Activated CD4-positive, alpha-beta memory T cell treated with anti-CD3 and anti-CD28 coated beads for 36 hours (primary cell): Measurements from ENCODE around the gene CLIC5. TPM values are rescaled to one million over a fixed set of nuclear protein-coding genes. Genes with fewer than 3 reads are reported as not detected.

Source experiments
- CTCF ChIA-PET: fragments of 350-600 bp; sonication (Branson Sonifier 250); formaldehyde crosslinking; loops from one replicate; lab custom pipeline; 2021; ENCODE audit warnings: antibody characterized with exemption, inconsistent platforms; lab: Charles Lee
- POLR2A ChIA-PET: fragments of 350-600 bp; sonication (Branson Sonifier 250); formaldehyde crosslinking; loops from one replicate; lab custom pipeline; 2021; ENCODE audit warnings: antibody characterized with exemption; lab: Charles Lee
- DNase-seq: peaks from one replicate; pipeline ENCODE4 v3.0.0-alpha.2; 2020
- H3K27ac Mint-ChIP-seq: one replicate; pipeline ENCODE4 v1.8.0; 2021; ENCODE audit warnings: mixed read lengths
- H3K27me3 Mint-ChIP-seq: one replicate; pipeline ENCODE4 v1.8.0; 2021; ENCODE audit warnings: mixed read lengths
- H3K36me3 Mint-ChIP-seq: one replicate; pipeline ENCODE4 v1.8.0; 2021; ENCODE audit warnings: mixed read lengths
- H3K4me1 Mint-ChIP-seq: one replicate; pipeline ENCODE4 v1.8.0; 2021; ENCODE audit warnings: low read depth, mixed read lengths
- H3K4me3 Mint-ChIP-seq: one replicate; pipeline ENCODE4 v1.8.0; 2021; ENCODE audit warnings: mild to moderate bottlenecking, mixed read lengths
- H3K9me3 Mint-ChIP-seq: one replicate; pipeline ENCODE4 v1.8.0; 2021; ENCODE audit warnings: mixed read lengths
- intact Hi-C: fragments of 100-400 bp; cut with micrococcal nuclease; formaldehyde crosslinking; loops from one replicate; pipeline ENCODE4 v1.15.1; 2023
- total RNA-seq, 2 experiments: library from RNA; stranded (reverse); gene quantifications; one replicate each; pipeline ENCODE4 v1.2.3, GENCODE V29; 2021

Gene CLIC5
- total RNA-seq, 2 experiments from 2014 or later = 8.0 to 8.5 TPM

DNA sequence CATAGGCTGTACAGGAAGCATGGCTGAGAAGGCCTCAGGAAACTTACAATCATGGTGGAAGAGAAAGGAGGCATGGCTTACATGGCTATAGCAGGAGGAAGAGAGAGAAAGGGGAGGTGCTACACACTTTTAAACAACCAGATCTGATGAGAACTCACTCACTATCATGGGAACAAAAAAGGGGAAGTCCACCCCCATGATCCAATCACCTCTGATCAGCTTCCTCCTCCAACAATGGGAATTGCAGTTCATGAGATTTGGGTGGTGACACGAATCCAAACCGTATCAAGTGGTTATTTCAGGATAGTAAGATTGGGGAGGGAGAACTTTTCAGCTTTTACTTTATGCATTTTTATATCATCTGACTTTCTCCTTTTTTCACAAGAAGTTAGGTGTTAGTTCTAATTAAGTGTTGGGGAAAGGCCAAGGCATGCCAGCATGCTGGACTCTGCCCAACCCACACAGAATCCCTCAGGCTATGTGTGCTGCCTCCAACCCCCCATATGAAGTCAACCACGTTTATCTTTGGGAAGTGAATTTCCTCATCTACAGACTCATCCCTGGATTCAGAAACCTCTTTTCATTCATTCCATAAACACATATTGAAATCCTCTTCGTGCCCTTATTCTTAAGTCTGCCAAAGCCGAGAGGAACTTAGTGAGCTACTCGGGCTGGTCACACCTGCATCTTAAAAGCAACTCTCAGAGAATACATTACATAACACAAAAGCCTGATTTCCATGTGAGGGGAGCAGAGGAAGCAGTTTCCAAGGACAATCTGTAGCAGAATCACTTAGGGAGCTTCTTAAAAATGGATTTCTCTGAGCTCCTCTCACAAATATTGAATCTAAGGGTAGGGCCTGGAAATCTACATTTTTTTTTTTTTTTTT is 16.7 kb upstream of the CLIC5 start:
- ChIA-PET POLR2A (no interaction called here), CTCF (interaction anchor here (0.7 kb wide), 1 partner anchor 1756 kb away, joined by 3 read pairs; no protein-coding TSS in a partner anchor)
- Mint-ChIP-seq H3K36me3 (no peaks in the 10 kb centered on the region), H3K4me1 (no peaks in the 10 kb centered on the region), H3K27ac (no peak overlapping the region), H3K27me3 (peaks cover 1% of the 10 kb centered on the region), H3K4me3 (no peak overlapping the region), H3K9me3 (no peaks in the 10 kb centered on the region)
- no peak for DNase-seq
- intact Hi-C loops = no loop called here

DNA sequence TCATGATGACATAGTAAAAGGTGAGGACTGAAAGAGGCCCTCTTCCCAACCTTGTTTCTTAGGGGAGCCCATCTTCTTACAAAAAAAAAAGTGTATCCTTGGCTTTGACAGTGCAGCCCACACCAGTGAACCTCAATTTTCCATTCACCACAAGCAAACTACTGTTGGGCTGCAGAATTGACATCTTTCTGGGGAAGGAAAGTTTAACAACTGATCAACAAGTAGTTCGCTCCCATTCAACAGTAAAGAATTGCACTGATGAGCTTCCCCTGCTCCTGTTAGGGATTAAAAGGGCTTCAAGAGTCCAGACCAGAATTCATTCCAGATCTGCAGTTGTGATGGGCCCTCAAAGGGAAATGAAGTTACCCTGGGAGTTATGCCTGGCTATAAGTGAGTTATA is 13.9 kb upstream of the CLIC5 start:
- no peaks in the 10 kb centered on the region for H3K36me3 Mint-ChIP-seq

DNA sequence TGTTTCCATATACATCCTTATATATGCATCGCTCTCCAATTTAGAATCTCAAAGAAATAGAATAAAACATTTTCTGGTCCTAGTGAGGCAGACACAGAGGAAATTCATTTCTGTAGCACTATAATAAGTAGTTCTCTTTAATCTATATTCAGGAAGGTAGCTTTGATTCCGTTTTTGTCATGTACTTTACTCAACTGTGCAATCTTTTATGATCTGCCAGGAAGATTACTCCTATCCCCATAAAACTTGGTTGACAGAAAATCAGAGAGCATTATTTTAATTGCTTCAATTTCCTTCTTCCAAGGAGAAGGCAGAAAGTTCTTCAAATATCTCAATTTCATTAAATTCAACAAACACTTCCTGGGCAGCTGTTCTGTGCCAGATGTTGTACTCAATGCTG is 10.6 kb upstream of the CLIC5 start:
- intact Hi-C loops = no loop called here
- no peak overlapping the region for H3K27ac Mint-ChIP-seq
- ChIA-PET CTCF (no interaction called here), POLR2A (no interaction called here)
- peaks cover 4% of the 10 kb centered on the region for H3K27me3 Mint-ChIP-seq
- no peaks in the 10 kb centered on the region for H3K36me3 Mint-ChIP-seq
- H3K9me3 Mint-ChIP-seq = no peaks in the 10 kb centered on the region
- no peak overlapping the region for H3K4me3 Mint-ChIP-seq
- H3K4me1 Mint-ChIP-seq = peaks cover 16% of the 10 kb centered on the region
- no peak for DNase-seq

More for the DNA sequence above, 13.9 kb upstream of the CLIC5 start:
- no peak for DNase-seq
- Mint-ChIP-seq H3K9me3 (no peaks in the 10 kb centered on the region), H3K27ac (no peak overlapping the region), H3K4me3 (no peak overlapping the region), H3K27me3 (peaks cover 1% of the 10 kb centered on the region), H3K4me1 (no peaks in the 10 kb centered on the region)
- intact Hi-C loops = no loop called here
- ChIA-PET POLR2A (no interaction called here), CTCF (no interaction called here)

DNA sequence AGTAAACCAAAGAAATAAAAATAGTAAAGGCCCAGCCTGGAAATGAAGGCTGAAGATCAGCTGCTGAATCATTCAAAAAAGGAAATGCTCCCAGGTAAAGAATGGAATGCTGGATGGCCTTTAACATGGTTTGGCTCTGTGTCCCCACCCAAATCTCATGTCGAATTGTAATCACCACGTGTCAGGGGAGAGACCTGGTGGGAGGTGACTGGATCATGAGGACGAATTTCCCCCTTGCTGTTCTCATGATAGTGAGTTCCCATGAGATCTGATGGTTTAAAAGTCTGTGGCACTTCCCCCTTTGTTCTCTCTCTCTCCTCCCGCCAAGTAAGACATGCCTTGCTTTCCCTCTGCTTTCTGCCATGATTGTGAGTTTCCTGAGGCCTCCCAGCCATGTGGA is 9.9 kb upstream of the CLIC5 start:
- no peak overlapping the region for H3K4me3 Mint-ChIP-seq
- peaks cover 4% of the 10 kb centered on the region for H3K27me3 Mint-ChIP-seq
- ChIA-PET POLR2A (no interaction called here), CTCF (no interaction called here)
- no peak for DNase-seq
- H3K9me3 Mint-ChIP-seq = no peaks in the 10 kb centered on the region
- intact Hi-C loops = no loop called here
- peaks cover 16% of the 10 kb centered on the region for H3K4me1 Mint-ChIP-seq
- no peak overlapping the region for H3K27ac Mint-ChIP-seq
- no peaks in the 10 kb centered on the region for H3K36me3 Mint-ChIP-seq

DNA sequence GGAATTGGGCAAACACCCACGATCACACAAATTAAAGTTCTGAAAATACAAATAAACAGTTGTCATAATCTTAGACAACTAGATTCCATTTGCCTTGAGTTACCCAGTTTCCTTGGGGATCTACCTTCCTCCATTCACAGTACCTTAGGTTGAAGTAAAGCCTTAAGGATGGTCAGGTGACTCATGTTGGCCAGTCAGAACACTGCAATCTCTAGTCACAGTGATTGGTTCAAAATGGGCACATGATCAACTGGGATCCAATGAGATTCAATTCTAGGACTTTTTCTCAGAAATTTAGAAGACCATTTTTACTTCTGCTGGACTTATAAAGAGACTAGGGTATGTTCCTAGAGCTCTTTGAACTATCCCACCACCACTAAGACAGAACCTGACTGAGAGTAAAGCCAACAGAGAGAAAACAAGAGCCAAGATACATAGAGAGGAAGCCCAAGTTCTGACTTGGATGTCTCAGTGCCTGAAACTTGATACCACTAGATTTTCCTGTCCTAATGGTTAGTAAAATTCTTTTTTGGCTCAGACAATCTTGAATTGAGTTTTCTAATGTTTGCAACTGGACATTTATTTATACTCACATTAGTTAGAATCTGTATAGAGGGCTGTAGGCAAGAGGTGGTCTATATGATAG is 8.6 kb upstream of the CLIC5 start:
- peaks cover 3% of the 10 kb centered on the region for H3K27me3 Mint-ChIP-seq
- H3K36me3 Mint-ChIP-seq = no peaks in the 10 kb centered on the region
- no peak for DNase-seq
- H3K4me1 Mint-ChIP-seq = peaks cover 16% of the 10 kb centered on the region
- intact Hi-C loops = no loop called here
- H3K9me3 Mint-ChIP-seq = no peaks in the 10 kb centered on the region
- ChIA-PET POLR2A (no interaction called here), CTCF (no interaction called here)
- no peak overlapping the region for H3K27ac Mint-ChIP-seq
- H3K4me3 Mint-ChIP-seq = no peak overlapping the region

DNA sequence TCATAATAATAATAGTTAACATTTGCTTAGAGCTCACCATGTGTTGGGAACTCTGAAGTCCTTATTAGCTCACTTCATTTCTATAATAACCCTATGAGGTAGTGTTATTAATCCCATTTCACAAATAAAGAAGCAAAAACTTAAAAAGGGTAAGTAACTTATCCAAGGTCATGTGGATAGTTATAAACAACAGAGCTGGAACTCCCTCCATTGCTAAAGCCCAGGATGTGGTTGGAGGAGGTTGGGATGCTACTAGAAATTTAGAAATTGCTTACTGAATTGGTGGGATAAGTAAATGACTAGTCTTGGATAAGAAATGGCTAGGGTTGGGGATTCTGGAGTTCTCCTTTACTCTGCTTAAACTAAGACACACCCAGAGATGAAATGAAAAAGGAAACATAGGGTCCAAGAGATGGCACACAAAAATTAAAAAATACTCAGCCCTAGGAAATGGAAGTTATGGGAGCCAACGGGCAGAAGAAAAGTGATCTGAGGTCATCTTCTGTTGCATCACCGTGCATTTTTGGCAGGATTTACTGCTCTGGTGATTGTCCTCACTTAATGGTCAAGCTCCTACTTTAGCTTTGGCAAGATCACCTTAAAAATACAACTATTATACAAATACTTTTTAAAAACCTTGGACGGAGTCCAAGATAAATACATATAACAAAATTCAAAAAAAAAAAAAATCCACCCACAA is 7.7 kb upstream of the CLIC5 start:
- CTCF ChIA-PET = no interaction called here
- H3K27me3 Mint-ChIP-seq = peaks cover 3% of the 10 kb centered on the region
- POLR2A ChIA-PET = interaction anchor here (1.5 kb wide), 1 partner anchor 12 kb away, joined by 6 read pairs; no protein-coding TSS in a partner anchor
- DNase-seq = no peak
- H3K4me1 Mint-ChIP-seq = peaks cover 16% of the 10 kb centered on the region
- H3K27ac Mint-ChIP-seq = no peak overlapping the region
- H3K4me3 Mint-ChIP-seq = no peak overlapping the region
- intact Hi-C loops = no loop called here
- H3K36me3 Mint-ChIP-seq = no peaks in the 10 kb centered on the region
- H3K9me3 Mint-ChIP-seq = no peaks in the 10 kb centered on the region

DNA sequence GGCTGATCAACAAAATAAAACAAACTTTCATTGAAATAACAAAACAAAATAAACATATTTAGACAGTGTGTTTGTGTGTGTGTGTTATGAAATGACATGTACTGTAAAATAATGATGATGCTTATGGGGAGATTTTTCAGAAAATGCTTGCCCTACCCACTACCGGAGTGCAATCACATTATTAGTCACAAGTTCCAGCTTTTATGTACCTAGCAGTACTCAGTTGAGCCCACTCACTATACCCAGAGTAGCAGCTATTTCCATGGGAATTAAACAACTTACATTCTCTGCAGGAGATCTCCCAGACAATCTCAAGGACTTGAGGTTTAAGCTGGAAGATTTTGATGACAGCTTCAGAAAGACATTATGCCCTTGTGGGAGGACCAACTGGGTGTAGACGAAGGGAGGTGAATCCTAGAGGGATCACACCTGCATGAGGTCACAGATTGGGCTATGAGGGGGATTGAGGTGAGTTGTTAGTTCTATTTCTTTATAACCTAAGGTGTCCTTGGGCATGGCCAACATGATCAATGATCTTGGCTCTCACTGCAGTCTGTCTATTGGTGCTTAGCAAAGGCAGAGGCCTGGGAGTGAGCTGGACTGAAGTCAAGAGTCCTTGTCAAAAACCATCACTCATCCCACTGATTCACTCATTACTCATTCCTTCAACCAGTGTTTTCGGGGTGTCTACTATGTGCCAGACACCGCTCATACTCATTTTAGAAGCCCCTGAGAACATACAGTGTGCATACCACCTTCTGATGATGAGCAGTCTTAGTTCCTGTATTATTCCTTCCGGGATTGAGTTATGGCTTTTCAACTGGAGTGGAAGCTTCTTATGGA is 6.7 kb upstream of the CLIC5 start:
- H3K27me3 Mint-ChIP-seq = peaks cover 8% of the 10 kb centered on the region
- peaks cover 16% of the 10 kb centered on the region for H3K4me1 Mint-ChIP-seq
- H3K27ac Mint-ChIP-seq = peak overlapping the region; percentile 21
- H3K36me3 Mint-ChIP-seq = no peaks in the 10 kb centered on the region
- no peaks in the 10 kb centered on the region for H3K9me3 Mint-ChIP-seq
- CTCF ChIA-PET = interaction anchor here (0.8 to 0.9 kb wide), 2 partner anchors 9 to 92 kb away, joined by 3 to 4 read pairs; no protein-coding TSS in a partner anchor
- H3K4me3 Mint-ChIP-seq = no peak overlapping the region
- intact Hi-C loops = loop anchor here (1.0 kb wide), 1 partner anchor 11 kb away; no protein-coding TSS in a partner anchor
- DNase-seq = peak; percentile 30
- POLR2A ChIA-PET = interaction anchor here (0.9 to 1.5 kb wide), 2 partner anchors 9 to 11 kb away, joined by 4 to 6 read pairs; no protein-coding TSS in a partner anchor

DNA sequence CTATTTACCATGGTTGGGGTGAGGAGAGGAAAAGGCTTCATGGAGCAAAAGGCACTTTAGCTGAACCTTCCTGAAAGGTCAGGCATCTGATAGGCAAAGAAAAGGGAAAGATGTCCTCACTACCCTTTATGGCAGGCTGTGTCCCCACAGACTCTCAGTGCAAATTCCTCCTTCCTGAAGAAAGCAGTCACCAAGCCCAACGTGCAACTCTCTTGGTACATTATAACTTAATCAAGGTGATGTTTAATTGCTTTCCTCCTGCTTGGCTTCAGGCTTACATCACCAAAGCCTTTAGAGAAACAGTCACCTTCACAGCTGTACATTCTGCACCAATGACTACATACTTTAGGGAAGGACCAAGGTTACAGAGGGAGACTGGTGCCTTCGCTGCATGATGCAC is 2.1 kb upstream of the CLIC5 start:
- DNase-seq = no peak
- no peak overlapping the region for H3K27ac Mint-ChIP-seq
- no peaks in the 10 kb centered on the region for H3K9me3 Mint-ChIP-seq
- H3K4me3 Mint-ChIP-seq = no peak overlapping the region
- intact Hi-C loops = loop anchor here (10.0 kb wide), 2 partner anchors 853 to 1083 kb away; no protein-coding TSS in a partner anchor
- no peaks in the 10 kb centered on the region for H3K36me3 Mint-ChIP-seq
- peaks cover 39% of the 10 kb centered on the region for H3K4me1 Mint-ChIP-seq
- POLR2A ChIA-PET = no interaction called here
- CTCF ChIA-PET = interaction anchor here (1.0 kb wide), 1 partner anchor 16 kb away, joined by 3 read pairs; no protein-coding TSS in a partner anchor
- H3K27me3 Mint-ChIP-seq = peaks cover 11% of the 10 kb centered on the region

DNA sequence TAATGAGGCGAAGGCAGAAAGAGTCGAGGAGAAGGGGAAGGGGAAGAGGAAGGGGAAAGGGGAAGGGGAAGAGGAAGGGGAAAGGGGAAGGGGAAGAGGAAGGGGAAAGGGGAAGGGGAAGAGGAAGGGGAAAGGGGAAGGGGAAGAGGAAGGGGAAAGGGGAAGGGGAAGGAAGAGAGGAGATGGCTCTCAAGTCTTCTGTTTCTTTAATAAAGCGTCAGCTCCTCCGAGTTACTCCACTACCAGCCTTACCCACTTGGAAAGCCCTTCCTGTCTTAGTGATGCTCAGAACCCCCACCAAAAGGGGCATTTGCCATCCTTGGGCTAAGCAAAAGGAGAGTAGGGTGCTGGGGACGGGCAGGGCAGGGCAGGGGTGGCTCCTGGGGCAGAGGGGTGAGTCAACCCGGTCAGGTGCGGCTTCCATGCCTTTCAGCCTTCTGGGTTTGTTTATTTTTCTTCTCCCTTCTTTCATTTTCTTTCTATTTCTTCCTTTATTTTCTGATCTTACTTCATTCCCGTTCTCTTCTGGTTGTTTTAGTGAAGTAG is 476 bp upstream of the CLIC5 start:
- ChIA-PET POLR2A (no interaction called here), CTCF (no interaction called here)
- no peaks in the 10 kb centered on the region for H3K9me3 Mint-ChIP-seq
- intact Hi-C loops = loop anchor here (10.0 kb wide), 2 partner anchors 851 to 1081 kb away; no protein-coding TSS in a partner anchor
- H3K36me3 Mint-ChIP-seq = no peaks in the 10 kb centered on the region
- peak overlapping the region; percentile 36 for H3K4me3 Mint-ChIP-seq
- no peak overlapping the region for H3K27ac Mint-ChIP-seq
- peak; percentile 15 for DNase-seq
- H3K4me1 Mint-ChIP-seq = peaks cover 41% of the 10 kb centered on the region
- peaks cover 11% of the 10 kb centered on the region for H3K27me3 Mint-ChIP-seq

DNA sequence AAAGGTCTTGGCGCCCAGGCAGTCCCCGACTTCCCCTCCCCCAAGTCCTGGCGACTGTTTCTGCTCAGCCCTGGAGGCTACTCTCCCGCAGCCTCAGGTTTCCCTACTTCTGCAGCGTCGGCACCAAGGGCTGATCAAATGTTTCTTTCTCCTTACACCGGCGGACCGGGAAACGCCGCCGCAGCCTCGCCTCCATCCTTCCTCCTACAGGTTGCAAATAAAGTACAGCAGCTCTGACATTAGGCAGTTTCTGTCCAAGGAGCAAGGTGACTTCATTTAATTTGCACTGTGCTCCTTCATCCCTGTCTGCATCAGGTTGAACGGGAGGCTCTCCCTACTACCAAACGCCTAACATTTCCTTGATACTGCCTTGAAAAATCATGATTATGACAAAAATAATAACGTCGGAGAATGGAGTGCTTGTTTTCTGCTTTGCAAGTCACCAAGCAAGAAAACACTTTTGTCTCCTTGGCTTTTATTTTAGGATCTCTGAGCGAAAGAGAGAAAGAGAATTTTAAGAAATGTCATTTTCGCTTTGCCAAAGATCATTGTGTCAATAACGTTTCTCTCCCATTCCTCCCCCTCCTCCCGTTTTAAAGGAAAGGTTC is 1.0 kb downstream of the CLIC5 start:
- Mint-ChIP-seq H3K4me3 (peak overlapping the region; percentile 80), H3K36me3 (no peaks in the 10 kb centered on the region), H3K9me3 (no peaks in the 10 kb centered on the region), H3K4me1 (peaks cover 56% of the 10 kb centered on the region), H3K27ac (peak overlapping the region; percentile 40), H3K27me3 (peaks cover 11% of the 10 kb centered on the region)
- intact Hi-C loops = loop anchor here (1.0 to 10.0 kb wide), 8 partner anchors 182 to 1372 kb away; partner anchors contain the start of gene SUPT3H
- DNase-seq = peak; percentile 56
- ChIA-PET POLR2A (interaction anchor here (0.6 to 1.9 kb wide), 2 partner anchors 8 to 90 kb away, joined by 3 to 4 read pairs; no protein-coding TSS in a partner anchor), CTCF (interaction anchor here (0.6 to 2.1 kb wide), 2 partner anchors 7 to 28 kb away, joined by 3 to 4 read pairs; no protein-coding TSS in a partner anchor)
